GM13977 (cell line): ENCODE measurements around the gene GLUD2.

Experiments
- DNase-seq: peaks from one replicate; pipeline ENCODE4 v3.0.0; 2012; ENCODE audit warnings: low spot score
- CTCF ChIP-seq: IDR thresholded peaks from 2 replicates; pipeline ENCODE4 v1.5.1; 2012; ENCODE audit warnings: mild to moderate bottlenecking, control low read depth; ENCODE audit not compliant: insufficient read depth; ENCODE audit errors: extremely low read depth, missing control alignments
- in situ Hi-C: fragments of 300-500 bp; cut with MboI; formaldehyde crosslinking; loops from one replicate; pipeline ENCODE4 v1.12.0; 2022; ENCODE audit warnings: low sequenced_read_pairs, low pct_unique_long_range_greater_than_20kb, mixed read lengths, inconsistent platforms; ENCODE audit not compliant: unreplicated experiment

GLUD2 gene

GRCh38 chrX:121085612-121086010, 38.2 kb downstream of the GLUD2 start:
- in situ Hi-C loops: no loop called here
- no peak for TF ChIP-seq CTCF
- no peak for DNase-seq

- in situ Hi-C loops: no loop called here
- no peak for TF ChIP-seq CTCF
- DNase-seq: no peak
Measured at GRCh38 chrX:121093011-121093410, 45.6 kb downstream of the GLUD2 start.
